SHP77 treated with DMSO at 0.1 percent for 48 hours (cell line): Measurements from ENCODE around the gene SAC3D1.
A peak's percentile ranks its signal among the peaks of the same experiment; 100 is the strongest.
"Not testable (repeated sequence)": the region's sequence is repeated elsewhere in the genome, so short reads cannot be mapped to it uniquely, and the experiment has no call there.

Experiments used
- DNase-seq: peaks from one replicate; lab custom pipeline; 2025; lab: John Stamatoyannopoulos, UW

SAC3D1 gene

GRCh38 chr11:65040847-65041622, at the start of gene SAC3D1:
Gene SAC3D1 (plus strand): TSS chr11:65041210. CDS start chr11:65041293, 83 bp downstream.
- DNase-seq, result peak; percentile 94

DNA sequence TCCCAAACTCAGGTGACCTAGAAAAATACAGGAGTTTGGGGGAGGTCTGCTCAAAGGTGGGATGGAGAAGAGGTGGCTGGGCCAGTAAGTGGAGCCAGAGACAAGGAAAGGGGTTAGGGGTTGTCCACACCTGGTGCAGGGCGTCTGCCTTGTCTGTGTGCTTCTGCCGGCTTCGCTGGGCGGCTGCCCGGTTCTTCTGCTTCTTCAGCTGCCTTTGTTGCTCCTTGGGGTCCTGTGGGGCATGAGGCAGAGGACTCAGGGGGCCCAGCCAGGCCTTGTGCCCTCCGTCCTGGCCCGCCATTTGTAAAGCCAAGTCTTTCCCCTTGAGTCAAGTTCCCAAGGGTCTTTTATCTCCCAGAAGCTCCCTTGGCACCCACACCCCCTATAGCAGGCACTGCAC, 46.7 kb upstream of the SAC3D1 start:
- DNase-seq, result no peak

DNA sequence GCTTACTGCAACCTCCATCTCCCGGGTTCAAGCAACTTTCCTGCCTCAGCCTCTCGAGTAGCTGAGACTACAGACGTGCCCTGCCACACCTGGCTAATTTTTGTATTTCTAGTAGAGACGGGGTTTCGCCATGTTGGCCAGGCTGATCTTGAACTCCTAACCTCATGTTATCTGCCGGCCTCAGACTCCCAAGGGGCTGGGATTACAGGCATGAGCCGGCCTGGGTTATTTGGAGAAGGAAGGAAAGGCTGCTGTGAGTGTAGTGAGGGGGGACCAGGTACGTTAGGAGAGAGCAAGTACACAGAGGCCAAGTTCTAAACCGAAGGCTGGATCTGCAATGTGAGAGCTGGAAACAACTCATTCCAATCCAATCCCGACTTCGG, 44.7 kb upstream of the SAC3D1 start:
- DNase-seq, result no peak

DNA sequence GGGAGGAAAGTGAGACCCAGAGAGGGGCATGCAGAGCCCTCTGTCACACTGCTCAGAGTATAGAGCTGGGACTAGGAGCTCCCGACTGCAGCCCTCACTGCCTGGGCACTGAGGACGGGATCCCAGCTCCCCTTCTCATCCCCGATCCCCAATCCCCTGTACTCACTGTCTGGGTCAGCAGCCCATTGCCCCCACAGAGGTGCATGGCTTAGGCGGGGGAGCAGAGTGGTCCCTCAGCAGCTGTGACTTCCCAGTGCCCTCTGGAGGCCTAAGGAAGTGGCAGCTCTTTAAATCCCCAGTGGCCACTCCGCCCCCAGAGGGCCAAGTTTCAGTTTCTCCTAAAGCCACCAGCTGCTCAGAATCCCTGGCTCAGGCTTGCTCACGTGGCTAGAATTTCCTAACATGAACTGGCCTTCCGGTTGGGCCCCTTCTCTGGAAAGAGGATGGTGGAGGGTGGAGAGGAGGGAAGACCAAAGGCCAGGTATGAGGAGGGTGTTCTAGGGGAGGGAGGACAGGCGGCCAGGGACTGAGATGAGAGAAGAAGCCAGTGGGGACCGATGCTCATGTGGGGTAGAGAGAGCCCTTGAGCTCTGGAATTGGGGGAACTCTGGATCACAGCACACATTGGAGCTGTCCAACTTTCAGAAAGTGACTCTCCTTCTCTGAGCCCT, 44.2 kb upstream of the SAC3D1 start, which contains the start of gene BATF2:
Gene BATF2, minus strand, starts transcription at position 262 of the 671 bp plus-strand sequence. Its CDS starts 57 bp downstream, at position 205.
- peak; percentile 75 for DNase-seq

- no peak for DNase-seq
Measured at GRCh38 chr11:64998141-64998540, 42.9 kb upstream of the SAC3D1 start.

- DNase-seq, result no peak
Measured at GRCh38 chr11:64998690-64999431, 42.1 kb upstream of the SAC3D1 start.

GRCh38 chr11:64999478-64999877, 41.5 kb upstream of the SAC3D1 start:
- DNase-seq, result no peak

- no peak for DNase-seq
Measured at GRCh38 chr11:65002706-65003105, 38.3 kb upstream of the SAC3D1 start.

- DNase-seq, result no peak
Measured at GRCh38 chr11:65003282-65003681, 37.7 kb upstream of the SAC3D1 start.

- not testable (repeated sequence) for DNase-seq
Measured at GRCh38 chr11:65003968-65004367, 37.0 kb upstream of the SAC3D1 start.

DNA sequence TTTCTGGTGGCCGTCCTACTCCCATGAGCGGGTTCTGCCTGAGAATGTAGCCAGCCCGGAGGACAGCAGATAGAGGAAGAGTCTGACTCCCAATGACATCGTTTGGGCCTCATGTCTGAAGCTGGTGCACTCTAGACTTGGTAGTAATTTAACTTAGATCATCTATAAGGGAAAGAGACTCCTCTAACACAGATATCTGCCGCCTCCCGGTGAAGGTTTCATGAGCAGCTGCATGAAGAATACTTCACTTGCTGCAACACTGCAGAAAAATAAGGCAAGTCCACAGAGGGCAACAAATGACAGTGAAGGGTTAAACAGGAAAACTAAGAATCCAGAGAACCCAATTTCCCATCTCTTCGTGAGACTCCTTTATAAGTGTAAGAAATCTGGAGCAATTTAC, 33.0 kb upstream of the SAC3D1 start:
- DNase-seq, result no peak

GRCh38 chr11:65008873-65009272, 32.1 kb upstream of the SAC3D1 start:
- no peak for DNase-seq

DNA sequence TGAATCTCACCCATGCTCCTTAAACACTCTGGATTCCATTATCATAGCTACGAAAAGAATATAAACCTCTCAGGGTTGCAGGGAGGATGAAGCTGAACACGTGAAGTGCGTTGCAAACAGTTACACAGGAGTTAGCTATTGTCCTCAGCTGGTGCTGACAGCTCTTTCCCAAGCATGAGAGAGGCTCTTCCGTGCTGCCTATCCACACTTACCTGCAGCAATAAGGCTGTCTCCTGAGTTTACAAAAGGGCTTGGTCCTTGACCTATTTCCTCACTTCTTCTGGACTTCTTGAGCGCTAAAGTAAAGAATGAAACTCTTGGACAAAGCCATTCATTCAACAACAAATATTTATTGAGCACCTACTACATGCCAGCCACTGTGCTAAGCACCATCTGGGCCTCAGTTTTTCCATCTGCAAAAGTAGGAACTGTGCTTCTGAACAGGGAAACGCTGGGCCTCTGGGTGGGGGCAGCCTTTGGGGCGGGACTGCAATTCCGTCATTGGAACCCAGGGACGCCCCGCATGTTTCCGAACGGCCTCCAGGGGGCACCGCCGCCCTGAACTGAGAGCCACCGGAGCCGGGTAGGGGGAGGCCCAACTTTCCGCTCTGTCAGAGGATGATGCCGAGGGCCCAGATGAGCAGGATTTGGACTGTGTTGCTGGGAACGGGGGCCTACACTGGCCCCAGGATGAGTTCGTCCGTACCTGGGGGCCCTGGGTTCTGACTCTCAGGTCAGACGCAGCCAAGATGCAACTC, 27.7 kb upstream of the SAC3D1 start:
- peak; percentile 21 for DNase-seq

- peak; percentile 80 for DNase-seq
Measured at GRCh38 chr11:65013888-65014725, 26.9 kb upstream of the SAC3D1 start, which contains the start of gene ARL2. Gene ARL2 (plus strand): TSS chr11:65014160. CDS start chr11:65014208, 48 bp downstream.

DNA sequence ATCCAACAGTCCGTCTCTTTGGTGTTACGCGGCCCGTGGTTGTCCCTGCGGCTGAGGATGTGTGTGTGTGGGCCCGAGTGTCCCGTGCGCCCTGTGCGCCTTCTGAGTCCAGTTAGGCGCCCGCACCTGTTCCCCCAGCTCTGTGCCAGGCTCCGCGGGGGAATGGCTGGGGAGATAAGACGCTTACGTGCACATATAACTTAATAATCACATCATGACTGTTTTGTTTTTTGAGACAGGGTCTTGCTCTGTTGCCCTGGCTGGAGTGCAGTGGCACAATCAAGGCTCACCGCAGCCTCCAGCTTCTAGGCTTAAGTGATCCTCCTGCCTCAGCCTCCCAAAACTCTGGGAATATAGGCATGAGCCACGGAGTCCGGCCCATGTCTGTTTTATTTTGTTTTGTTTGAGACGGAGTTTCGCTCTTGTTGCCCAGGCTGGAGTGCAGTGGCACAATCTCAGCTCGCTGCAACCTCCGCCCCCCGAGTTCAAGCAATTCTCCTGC, 26.2 kb upstream of the SAC3D1 start:
- DNase-seq, result peak; percentile 1

GRCh38 chr11:65016705-65017104, 24.3 kb upstream of the SAC3D1 start:
- DNase-seq, result no peak

DNA sequence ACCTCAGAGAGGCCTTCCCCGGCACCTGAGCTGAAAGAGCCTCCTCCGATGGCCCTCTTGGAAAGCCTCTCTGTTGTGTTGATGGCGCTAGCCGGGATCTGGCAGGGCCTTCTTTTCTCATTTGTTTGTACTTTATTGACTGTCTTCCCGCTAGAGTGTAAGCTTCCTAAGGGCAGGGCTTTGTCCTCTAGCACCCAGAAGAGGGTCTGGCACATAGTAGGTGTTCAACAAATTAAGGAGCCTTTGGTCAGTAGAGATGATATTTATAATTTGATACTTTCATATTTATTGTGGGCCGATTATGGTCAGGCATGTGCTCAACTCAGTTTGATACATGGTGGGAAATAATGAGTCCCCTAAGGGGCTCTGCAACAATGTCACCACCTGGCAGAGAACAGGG, 23.1 kb upstream of the SAC3D1 start:
- no peak for DNase-seq

DNA sequence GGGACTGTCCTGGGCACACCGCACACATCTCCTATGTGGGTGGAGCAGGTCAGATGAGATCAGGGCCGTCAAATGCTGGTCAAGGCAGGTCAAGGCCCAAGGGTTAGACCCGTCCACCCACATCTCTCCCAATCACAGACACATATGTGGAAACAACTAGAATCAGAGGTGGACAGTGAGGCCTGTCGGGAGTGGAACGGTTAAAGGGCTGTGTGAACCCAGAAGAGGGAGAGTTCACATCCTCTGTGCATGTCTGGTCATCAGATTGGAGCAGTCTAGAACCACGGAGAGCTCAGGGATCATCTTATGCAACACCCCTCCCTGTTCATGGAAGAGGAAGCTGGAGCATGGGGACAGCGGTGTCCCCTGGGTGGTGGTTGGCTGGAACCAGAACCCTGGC, 21.2 kb upstream of the SAC3D1 start:
- DNase-seq, result no peak

DNA sequence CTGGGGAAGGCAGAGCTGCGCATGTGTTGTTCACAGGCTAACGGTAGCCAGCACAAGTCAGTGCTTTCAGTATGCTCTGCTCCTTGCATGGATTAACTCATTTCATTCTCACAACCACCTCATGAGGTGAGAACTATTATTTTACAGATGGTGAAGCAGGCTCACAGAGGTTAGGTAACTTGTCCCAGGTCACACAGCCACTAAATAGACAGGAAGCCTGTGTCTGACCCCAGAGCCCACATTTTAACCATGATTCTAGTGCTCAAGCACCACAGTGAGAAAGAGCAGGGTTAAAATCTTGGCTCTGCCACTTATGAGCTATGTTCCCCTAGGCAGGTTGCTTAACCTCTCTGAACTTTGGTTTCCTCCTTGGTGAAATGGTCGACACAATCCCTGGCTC, 20.0 kb upstream of the SAC3D1 start:
- DNase-seq, result no peak

DNA sequence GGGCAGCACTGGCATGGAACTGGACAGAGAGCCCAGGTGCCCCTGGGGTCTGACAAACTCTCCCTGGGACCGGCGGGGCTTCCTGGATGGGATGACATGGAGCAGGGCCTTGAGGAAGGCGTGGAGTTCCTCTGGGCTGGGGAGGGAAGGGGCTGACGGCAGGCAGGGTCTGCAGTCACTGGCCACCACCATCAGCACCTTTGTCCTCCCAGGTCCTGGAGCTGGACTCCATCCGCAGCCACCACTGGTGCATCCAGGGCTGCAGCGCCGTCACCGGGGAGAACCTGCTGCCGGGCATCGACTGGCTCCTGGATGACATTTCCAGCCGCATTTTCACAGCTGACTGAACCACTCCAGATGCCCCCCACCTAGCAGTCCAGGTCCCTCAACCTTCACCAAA, 19.5 kb upstream of the SAC3D1 start:
- DNase-seq, result no peak

DNA sequence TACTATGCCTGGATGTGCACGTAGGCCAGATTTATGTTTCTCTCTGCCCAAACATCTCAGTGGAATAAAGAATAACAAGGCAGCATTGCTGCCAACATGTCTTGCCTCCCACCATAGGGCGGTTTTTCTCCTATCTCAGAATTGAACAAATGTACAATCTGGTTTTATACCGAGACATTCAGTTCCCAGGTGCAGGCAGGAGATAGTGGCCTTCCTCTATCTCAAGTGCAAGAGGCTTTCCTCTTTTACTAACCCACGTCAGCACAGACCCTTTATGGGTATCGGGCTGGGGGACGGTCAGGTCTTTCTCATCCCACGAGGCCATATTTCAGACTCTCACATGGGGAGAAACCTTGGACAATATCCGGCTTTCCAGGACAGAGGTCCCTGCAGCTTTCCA, 17.5 kb upstream of the SAC3D1 start:
- DNase-seq, result not testable (repeated sequence)
